K562 (cell line): Measurements from ENCODE around the gene ANKRD61. TPM values are rescaled to one million over a fixed set of nuclear protein-coding genes. Genes with fewer than 3 reads are reported as not detected.
A peak's percentile ranks its signal among the peaks of the same experiment; 100 is the strongest.

Experiments
- ADNP ChIP-seq: fragments of 200-800 bp; sonication (Bioruptor generic); IDR thresholded peaks from 2 replicates; pipeline ENCODE4 v1.6.1; 2016; ENCODE audit warnings: missing genetic modification characterization, missing compliant biosample characterization
- ATF1 ChIP-seq, 2 experiments: fragments of 450-650 bp in 1 of 2; IDR thresholded peaks; 2 replicates each; pipeline ENCODE4 v1.6.1; 2016; ENCODE audit warnings: missing compliant biosample characterization in 1 of 2, missing genetic modification characterization in 1 of 2
- CCAR2 ChIP-seq: fragments of 200-400 bp; formaldehyde crosslinking; IDR thresholded peaks from 2 replicates; pipeline ENCODE4 v1.6.1; 2017; ENCODE audit warnings: mild to moderate bottlenecking, low read depth, low read length
- CHAMP1 ChIP-seq: fragments of 450-650 bp; IDR thresholded peaks from 2 replicates; pipeline ENCODE4 v1.6.1; 2016; ENCODE audit warnings: mild to moderate bottlenecking
- CLOCK ChIP-seq: fragments of 250-450 bp; sonication (Bioruptor Pico); IDR thresholded peaks from 2 replicates; pipeline ENCODE4 v1.4.0; 2020; ENCODE audit warnings: mild to moderate bottlenecking, moderate library complexity, borderline replicate concordance
- CREM ChIP-seq: IDR thresholded peaks from 2 replicates; pipeline ENCODE4 v1.6.1; 2014; ENCODE audit warnings: antibody characterized with exemption, low read depth
- E2F6 ChIP-seq, 2 experiments: IDR thresholded peaks; 2 replicates each; pipeline ENCODE4 v1.6.1; 2011; ENCODE audit warnings: borderline replicate concordance in 1 of 2, control low read depth in 1 of 2, low read depth in 1 of 2, low read length in 1 of 2, mild to moderate bottlenecking in 1 of 2, mixed read lengths in 1 of 2, moderate library complexity in 1 of 2; ENCODE audit not compliant: insufficient read depth in 1 of 2, insufficient read length in 1 of 2, poor library complexity in 1 of 2, severe bottlenecking in 1 of 2; ENCODE audit errors: extremely low read depth in 1 of 2
- FIP1L1 ChIP-seq: fragments of 200-400 bp; formaldehyde crosslinking; IDR thresholded peaks from 2 replicates; pipeline ENCODE4 v1.6.1; 2018; ENCODE audit warnings: mild to moderate bottlenecking, low read depth, low read length; ENCODE audit not compliant: poor library complexity, severe bottlenecking
- FOXK2 ChIP-seq, 2 experiments: fragments of 450-650 bp; IDR thresholded peaks in 1 of 2; conservative IDR thresholded peaks in 1 of 2; 2 replicates each; pipeline ENCODE4 v1.6.1; 2016; ENCODE audit warnings: low read depth in 2 of 2, mild to moderate bottlenecking in 1 of 2
- GTF2E2 ChIP-seq: fragments of 200-800 bp; sonication (Bioruptor generic); IDR thresholded peaks from 2 replicates; pipeline ENCODE4 v1.6.1; 2016; ENCODE audit warnings: missing genetic modification characterization, missing compliant biosample characterization
- HDAC3 ChIP-seq: fragments of 450-650 bp; IDR thresholded peaks from 2 replicates; pipeline ENCODE4 v1.6.1; 2018; ENCODE audit warnings: borderline replicate concordance, mild to moderate bottlenecking, moderate library complexity; ENCODE audit not compliant: partially characterized antibody
- HLTF ChIP-seq: fragments of 450-650 bp; IDR thresholded peaks from 2 replicates; pipeline ENCODE4 v1.6.1; 2016
- LARP7 ChIP-seq: fragments of 450-650 bp; IDR thresholded peaks from 2 replicates; pipeline ENCODE4 v1.6.1; 2016
- MCM5 ChIP-seq: fragments of 450-650 bp; IDR thresholded peaks from 2 replicates; pipeline ENCODE4 v1.6.1; 2016; ENCODE audit warnings: low read depth
- NFRKB ChIP-seq: fragments of 450-650 bp; IDR thresholded peaks from 2 replicates; pipeline ENCODE4 v1.6.1; 2016; ENCODE audit warnings: low read depth
- NR0B1 ChIP-seq: fragments of 450-650 bp; IDR thresholded peaks from one replicate; pipeline ENCODE4 v1.6.1; 2018; ENCODE audit warnings: mild to moderate bottlenecking, moderate library complexity; ENCODE audit not compliant: partially characterized antibody
- STAG1 ChIP-seq: sonication (generic); formaldehyde crosslinking; IDR thresholded peaks from 2 replicates; pipeline ENCODE4 v1.5.0; 2020; ENCODE audit warnings: missing genetic modification reagents, borderline replicate concordance
- TAL1 ChIP-seq: fragments of 450-650 bp; IDR thresholded peaks from 2 replicates; pipeline ENCODE4 v1.6.1; 2016; ENCODE audit warnings: mild to moderate bottlenecking
- TBP ChIP-seq: optimal IDR thresholded peaks from 2 replicates; pipeline ENCODE3; 2011; ENCODE audit warnings: low read depth, low read length, improper control_type of control experiment
- ZBTB1 ChIP-seq: sonication (generic); formaldehyde crosslinking; IDR thresholded peaks from 2 replicates; pipeline ENCODE4 v1.8.1; 2023; ENCODE audit warnings: missing genetic modification reagents, low read depth, mild to moderate bottlenecking, borderline replicate concordance
- ZC3H11A ChIP-seq: IDR thresholded peaks from 2 replicates; pipeline ENCODE4 v1.6.1; 2012; ENCODE audit warnings: low read depth, low read length, improper control_type of control experiment
- ZNF511 ChIP-seq: sonication (generic); formaldehyde crosslinking; IDR thresholded peaks from 2 replicates; pipeline ENCODE4 v1.8.0; 2022; ENCODE audit warnings: mild to moderate bottlenecking, missing genetic modification reagents
- polyA plus RNA-seq, 8 experiments: library from polyadenylated mRNA; depleted of rRNA in 4 of 8; stranded (reverse) in 5 of 8; unstranded in 3 of 8; fragments of >200 nt; fragmentation: Nextera tagmentation in 2 of 8; fragmentation: Illumina TruSeq in 1 of 8; extraction: Ambion mirVana in 2 of 8; extraction: Trizol in 1 of 8; gene quantifications; 2 replicates each; pipeline versions ENCODE4 v1.2.1 to v1.2.3, GENCODE V29; 2011 to 2014; ENCODE audit warnings: inconsistent platforms in 1 of 8, missing spikeins in 1 of 8
- total RNA-seq, 7 experiments: library from RNA; depleted of rRNA in 6 of 7; stranded (reverse); fragments of >200 nt in 6 of 7; fragmentation: Illumina TruSeq in 2 of 7; extraction: Trizol in 2 of 7; gene quantifications; 2 replicates each; pipeline versions ENCODE4 v1.2.1 to v1.2.3, GENCODE V29; 2011 to 2021; ENCODE audit warnings: low replicate concordance in 1 of 7

ANKRD61 gene
- total and polyA plus RNA-seq, 9 of the 15 experiments (the other 6 are each of a cell fraction or from before 2014, with no cell fraction given), result 0.08 to 0.11 (median 0.09) TPM; not detected in 5

- no peak for TF ChIP-seq FIP1L1
- TF ChIP-seq STAG1 (CRISPR knock-in tag), result no peak
- TF ChIP-seq MCM5, result no peak
- TF ChIP-seq HDAC3, result peak; percentile 95
- no peak for TF ChIP-seq ZC3H11A
- TF ChIP-seq FOXK2 (conservative IDR thresholded peaks at IDR 0.05 in 1 of 2, IDR thresholded peaks at IDR 0.05 in 1 of 2; ENCODE audit: low read depth in 2 of 2), result peak; percentile 97
- peak; percentile 98 for TF ChIP-seq TAL1
- peak; percentile 30; the same call in 1 of the 2 replicates for TF ChIP-seq GTF2E2 (tag)
- TF ChIP-seq TBP, result no peak
- no peak for TF ChIP-seq ZNF511 (CRISPR knock-in tag)
- no peak for TF ChIP-seq ATF1 (CRISPR knock-in tag; IDR thresholded peaks at IDR 0.05)
- no peak for TF ChIP-seq ATF1 (tag; IDR thresholded peaks at IDR 0.05)
- peak; percentile 83 for TF ChIP-seq CHAMP1
- peak; percentile 65; the same call in 1 of the 2 replicates for TF ChIP-seq CREM
- TF ChIP-seq ZBTB1, result no peak
- TF ChIP-seq LARP7, result no peak
- TF ChIP-seq HLTF, result no peak
- no peak for TF ChIP-seq CLOCK
- no peak for TF ChIP-seq E2F6 (IDR thresholded peaks at IDR 0.05; ENCODE audit: borderline replicate concordance in 1 of 2, extremely low read depth in 1 of 2, insufficient read depth in 1 of 2, insufficient read length in 1 of 2, low read depth in 1 of 2, low read length in 1 of 2, poor library complexity in 1 of 2, severe bottlenecking in 1 of 2)
- TF ChIP-seq NFRKB, result 0 out of 2 replicates have a peak, but pooled peaks have one; percentile 21
- no peak for TF ChIP-seq NR0B1
- no peak for TF ChIP-seq ADNP (tag)
- no peak for TF ChIP-seq CCAR2
Observed at GRCh38 chr7:6056616-6057015, 25.4 kb downstream of the ANKRD61 start (continued).
